ENCODE results near the gene CBLC. TPM values are rescaled to one million over a fixed set of nuclear protein-coding genes. Genes with fewer than 3 reads are reported as not detected.

The CBLC gene
- polyA plus RNA-seq, 1 donor from 2014 or later, result not detected

DNA sequence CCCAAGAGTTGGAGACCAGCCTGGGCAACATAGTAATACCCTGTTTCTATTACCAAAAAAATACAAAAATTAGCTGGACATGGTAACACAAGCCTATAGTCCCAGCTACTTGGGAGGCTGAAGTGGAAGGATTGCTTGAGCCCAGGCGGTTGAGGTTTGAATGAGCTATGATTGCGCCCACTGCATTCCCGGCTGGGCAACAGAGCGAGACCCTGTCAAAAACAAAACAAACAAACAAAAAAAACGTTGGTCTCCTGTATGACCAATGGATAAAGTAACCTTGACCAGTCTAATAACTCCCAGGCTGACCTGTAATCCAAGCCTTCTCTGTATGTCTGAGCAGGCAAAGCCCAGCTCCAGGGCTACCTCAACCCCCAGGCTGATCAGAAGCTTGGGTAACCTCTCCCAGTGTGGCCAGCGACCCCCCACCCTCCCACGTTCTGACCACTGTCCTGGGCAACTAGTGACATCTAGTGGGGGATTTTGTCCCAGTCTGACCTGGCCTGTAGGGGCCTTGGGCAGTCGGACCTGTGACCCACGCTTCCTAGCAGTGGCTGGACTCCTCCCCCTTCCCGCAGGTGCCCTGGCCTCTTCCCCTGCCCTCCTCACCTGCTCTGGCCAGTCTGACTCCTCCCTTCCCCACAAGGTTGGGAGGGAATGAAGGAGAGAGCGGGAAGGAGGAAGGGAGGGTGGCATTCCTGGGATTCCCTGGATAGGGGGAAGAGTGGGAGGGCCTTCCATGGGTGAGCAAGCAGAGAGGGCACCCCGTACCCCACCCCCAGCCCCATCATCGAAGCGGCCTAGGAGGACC is 30.2 kb downstream of the CBLC start:
- no peak overlapping the region for H3K9ac ChIP-seq (ENCODE audit: low read length)
- TF ChIP-seq POLR2AphosphoS5 (IDR thresholded peaks at IDR 0.05), result no peak
- TF ChIP-seq TAF1 (IDR thresholded peaks at IDR 0.05; ENCODE audit: low read depth), result no peak
- no peak for TF ChIP-seq EZH2 (IDR thresholded peaks at IDR 0.05; ENCODE audit: borderline replicate concordance, insufficient read depth, low read length, poor library complexity, severe bottlenecking)
- TF ChIP-seq, protein P1, sequence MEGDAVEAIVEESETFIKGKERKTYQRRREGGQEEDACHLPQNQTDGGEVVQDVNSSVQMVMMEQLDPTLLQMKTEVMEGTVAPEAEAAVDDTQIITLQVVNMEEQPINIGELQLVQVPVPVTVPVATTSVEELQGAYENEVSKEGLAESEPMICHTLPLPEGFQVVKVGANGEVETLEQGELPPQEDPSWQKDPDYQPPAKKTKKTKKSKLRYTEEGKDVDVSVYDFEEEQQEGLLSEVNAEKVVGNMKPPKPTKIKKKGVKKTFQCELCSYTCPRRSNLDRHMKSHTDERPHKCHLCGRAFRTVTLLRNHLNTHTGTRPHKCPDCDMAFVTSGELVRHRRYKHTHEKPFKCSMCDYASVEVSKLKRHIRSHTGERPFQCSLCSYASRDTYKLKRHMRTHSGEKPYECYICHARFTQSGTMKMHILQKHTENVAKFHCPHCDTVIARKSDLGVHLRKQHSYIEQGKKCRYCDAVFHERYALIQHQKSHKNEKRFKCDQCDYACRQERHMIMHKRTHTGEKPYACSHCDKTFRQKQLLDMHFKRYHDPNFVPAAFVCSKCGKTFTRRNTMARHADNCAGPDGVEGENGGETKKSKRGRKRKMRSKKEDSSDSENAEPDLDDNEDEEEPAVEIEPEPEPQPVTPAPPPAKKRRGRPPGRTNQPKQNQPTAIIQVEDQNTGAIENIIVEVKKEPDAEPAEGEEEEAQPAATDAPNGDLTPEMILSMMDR (IDR thresholded peaks at IDR 0.05; ENCODE audit: poor library complexity, severe bottlenecking), result peak; percentile 36
- no peak for TF ChIP-seq SMC3 (conservative IDR thresholded peaks at IDR 0.05; ENCODE audit: poor library complexity)

DNA sequence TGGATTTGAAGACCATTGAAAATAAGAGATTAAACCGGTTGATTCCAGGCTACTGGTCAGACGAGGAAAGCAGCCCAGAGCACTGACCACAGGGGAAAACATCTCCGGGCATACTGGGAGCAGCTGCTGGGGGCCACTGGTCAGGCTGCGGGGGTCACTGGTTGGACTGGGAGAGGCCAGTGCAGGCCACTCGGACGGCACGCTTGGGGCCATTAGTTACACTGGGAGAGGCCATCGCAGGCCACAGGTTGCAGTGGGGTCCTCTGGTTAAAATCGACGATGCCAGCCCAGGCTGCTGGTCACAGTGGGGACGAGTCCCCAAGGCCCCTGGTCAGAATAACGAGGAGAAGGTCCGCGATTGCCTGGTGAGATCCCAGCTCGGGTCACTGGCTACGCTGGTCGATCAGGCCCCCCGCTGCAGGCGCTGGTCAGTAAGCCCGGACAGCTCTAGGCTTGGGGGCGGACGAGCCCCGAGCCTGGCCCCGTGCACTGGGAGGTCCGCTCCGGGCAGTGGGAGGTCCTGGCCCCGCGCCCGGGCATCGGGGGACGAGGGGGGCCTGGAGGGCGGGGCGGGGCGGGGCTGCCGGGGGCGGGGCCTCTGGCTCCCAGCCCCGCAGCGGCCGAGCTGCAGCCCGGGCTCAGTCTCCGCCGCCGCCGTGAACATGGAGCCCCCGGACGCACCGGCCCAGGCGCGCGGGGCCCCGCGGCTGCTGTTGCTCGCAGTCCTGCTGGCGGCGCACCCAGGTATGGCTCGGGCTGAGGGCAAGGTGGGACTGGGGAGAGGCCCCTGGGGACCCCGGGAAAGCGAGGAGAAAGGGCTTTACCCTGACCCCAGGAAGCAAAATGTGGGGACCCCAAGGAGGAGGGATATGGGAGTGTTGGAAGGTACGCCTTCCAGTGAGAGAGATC is 31.0 kb downstream of the CBLC start, which contains the start of gene BCAM:
Gene BCAM (plus strand): TSS at position 641 of the 909 bp plus-strand sequence. CDS start 22 bp downstream, at position 663.
- Histone ChIP-seq H3K27me3 (ENCODE audit: insufficient read depth, low read depth, low read length) (peaks cover 7% of the 10 kb centered on the region), H3F3A (ENCODE audit: insufficient read depth, low read length, poor library complexity, severe bottlenecking) (no peaks in the 10 kb centered on the region), H3K27ac (ENCODE audit: low read length) (no peak within 1 kb of the TSS), H3K9me2 (ENCODE audit: insufficient read depth, low read length) (no peaks in the 10 kb centered on the region), H3K9me3 (ENCODE audit: low read length) (no peaks in the 10 kb centered on the region), H4K20me1 (ENCODE audit: insufficient read depth) (no peaks in the 10 kb centered on the region), H3K36me3 (ENCODE audit: insufficient read depth, low read length) (no peaks in the 10 kb centered on the region), H2AFZ (ENCODE audit: low read depth, low read length) (no peak within 1 kb of the TSS), H3K79me2 (replicated peaks; ENCODE audit: insufficient read depth, low read length) (no peaks in the 10 kb centered on the region), H3K4me2 (ENCODE audit: low read length) (no peak within 1 kb of the TSS), H3K9ac (ENCODE audit: low read length) (peak within 1 kb of the TSS; percentile 41), H3K4me3 (ENCODE audit: low read length) (peak within 1 kb of the TSS; percentile 57)
- TF ChIP-seq EP300 (conservative IDR thresholded peaks at IDR 0.05; ENCODE audit: poor library complexity, severe bottlenecking) (no peak), TAF1 (IDR thresholded peaks at IDR 0.05; ENCODE audit: low read depth) (no peak), MXI1 (conservative IDR thresholded peaks at IDR 0.05; ENCODE audit: poor library complexity, severe bottlenecking) (no peak), SMC3 (conservative IDR thresholded peaks at IDR 0.05; ENCODE audit: poor library complexity) (no peak), POLR2AphosphoS5 (IDR thresholded peaks at IDR 0.05) (no peak), EZH2 (IDR thresholded peaks at IDR 0.05; ENCODE audit: borderline replicate concordance, insufficient read depth, low read length, poor library complexity, severe bottlenecking) (no peak), RAD21 (conservative IDR thresholded peaks at IDR 0.05) (no peak)
- TF ChIP-seq, protein P1 (IDR thresholded peaks at IDR 0.05; ENCODE audit: poor library complexity, severe bottlenecking), result no peak
- TF ChIP-seq, protein P2, sequence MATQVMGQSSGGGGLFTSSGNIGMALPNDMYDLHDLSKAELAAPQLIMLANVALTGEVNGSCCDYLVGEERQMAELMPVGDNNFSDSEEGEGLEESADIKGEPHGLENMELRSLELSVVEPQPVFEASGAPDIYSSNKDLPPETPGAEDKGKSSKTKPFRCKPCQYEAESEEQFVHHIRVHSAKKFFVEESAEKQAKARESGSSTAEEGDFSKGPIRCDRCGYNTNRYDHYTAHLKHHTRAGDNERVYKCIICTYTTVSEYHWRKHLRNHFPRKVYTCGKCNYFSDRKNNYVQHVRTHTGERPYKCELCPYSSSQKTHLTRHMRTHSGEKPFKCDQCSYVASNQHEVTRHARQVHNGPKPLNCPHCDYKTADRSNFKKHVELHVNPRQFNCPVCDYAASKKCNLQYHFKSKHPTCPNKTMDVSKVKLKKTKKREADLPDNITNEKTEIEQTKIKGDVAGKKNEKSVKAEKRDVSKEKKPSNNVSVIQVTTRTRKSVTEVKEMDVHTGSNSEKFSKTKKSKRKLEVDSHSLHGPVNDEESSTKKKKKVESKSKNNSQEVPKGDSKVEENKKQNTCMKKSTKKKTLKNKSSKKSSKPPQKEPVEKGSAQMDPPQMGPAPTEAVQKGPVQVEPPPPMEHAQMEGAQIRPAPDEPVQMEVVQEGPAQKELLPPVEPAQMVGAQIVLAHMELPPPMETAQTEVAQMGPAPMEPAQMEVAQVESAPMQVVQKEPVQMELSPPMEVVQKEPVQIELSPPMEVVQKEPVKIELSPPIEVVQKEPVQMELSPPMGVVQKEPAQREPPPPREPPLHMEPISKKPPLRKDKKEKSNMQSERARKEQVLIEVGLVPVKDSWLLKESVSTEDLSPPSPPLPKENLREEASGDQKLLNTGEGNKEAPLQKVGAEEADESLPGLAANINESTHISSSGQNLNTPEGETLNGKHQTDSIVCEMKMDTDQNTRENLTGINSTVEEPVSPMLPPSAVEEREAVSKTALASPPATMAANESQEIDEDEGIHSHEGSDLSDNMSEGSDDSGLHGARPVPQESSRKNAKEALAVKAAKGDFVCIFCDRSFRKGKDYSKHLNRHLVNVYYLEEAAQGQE (IDR thresholded peaks at IDR 0.05; ENCODE audit: borderline replicate concordance), result no peak

More for the DNA sequence above, 30.2 kb downstream of the CBLC start:
- Histone ChIP-seq H3K27ac (ENCODE audit: low read length) (no peak overlapping the region), H3K36me3 (ENCODE audit: insufficient read depth, low read length) (no peaks in the 10 kb centered on the region), H3K9me3 (ENCODE audit: low read length) (no peaks in the 10 kb centered on the region), H3K79me2 (replicated peaks; ENCODE audit: insufficient read depth, low read length) (no peaks in the 10 kb centered on the region), H3K4me3 (ENCODE audit: low read length) (no peak overlapping the region), H3K9me2 (ENCODE audit: insufficient read depth, low read length) (no peaks in the 10 kb centered on the region), H4K20me1 (ENCODE audit: insufficient read depth) (no peaks in the 10 kb centered on the region), H3F3A (ENCODE audit: insufficient read depth, low read length, poor library complexity, severe bottlenecking) (no peaks in the 10 kb centered on the region), H2AFZ (ENCODE audit: low read depth, low read length) (no peak overlapping the region), H3K27me3 (ENCODE audit: insufficient read depth, low read depth, low read length) (peaks cover 7% of the 10 kb centered on the region), H3K4me2 (ENCODE audit: low read length) (no peak overlapping the region)

All from neural cell (in vitro differentiated cells).